ENCODE results near the gene C16orf46. TPM values are rescaled to one million over a fixed set of nuclear protein-coding genes. Genes with fewer than 3 reads are reported as not detected.

Gene C16orf46
- total and polyA plus RNA-seq, 2 of the 13 experiments (the other 11 are each of a cell fraction or from before 2014, with no cell fraction given) = 0.38 to 0.55 TPM

- no peak for TF ChIP-seq ZNF710 (CRISPR knock-in tag; IDR thresholded peaks at IDR 0.05; ENCODE audit: borderline replicate concordance)
- peak; percentile 49; the same call in 1 of the 2 replicates for TF ChIP-seq GABPB1 (CRISPR knock-in tag; IDR thresholded peaks at IDR 0.05)
- no peak for TF ChIP-seq SMARCE1 (IDR thresholded peaks at IDR 0.05; ENCODE audit: borderline replicate concordance)
- TF ChIP-seq ERF (CRISPR knock-in tag; IDR thresholded peaks at IDR 0.05) = no peak
- 0 out of 2 replicates have a peak, but pooled peaks have one; percentile 6 for TF ChIP-seq FOXA3 (CRISPR knock-in tag; IDR thresholded peaks at IDR 0.05)
- no peak for TF ChIP-seq REL (CRISPR knock-in tag; conservative IDR thresholded peaks at IDR 0.05)
- TF ChIP-seq ZNF597 (CRISPR knock-in tag; IDR thresholded peaks at IDR 0.05) = no peak
- TF ChIP-seq ZNF546 (CRISPR knock-in tag; conservative IDR thresholded peaks at IDR 0.05) = peak; percentile 64; the same call in 1 of the 2 replicates
- TF ChIP-seq SNAI1 (CRISPR knock-in tag; IDR thresholded peaks at IDR 0.05; ENCODE audit: borderline replicate concordance) = 0 out of 2 replicates have a peak, but pooled peaks have one; percentile 12
- no peak for TF ChIP-seq SMAD9 (CRISPR knock-in tag; IDR thresholded peaks at IDR 0.05)
- 0 out of 2 replicates have a peak, but pooled peaks have one; percentile 47 for TF ChIP-seq ZNF558 (CRISPR knock-in tag; IDR thresholded peaks at IDR 0.05; ENCODE audit: borderline replicate concordance)
- TF ChIP-seq GATAD1 (CRISPR knock-in tag; IDR thresholded peaks at IDR 0.05) = 0 out of 2 replicates have a peak, but pooled peaks have one; percentile 11
- TF ChIP-seq TGIF2 (CRISPR knock-in tag; IDR thresholded peaks at IDR 0.05) = 0 out of 2 replicates have a peak, but pooled peaks have one; percentile 14
- TF ChIP-seq ZFYVE20 (CRISPR knock-in tag; IDR thresholded peaks at IDR 0.05; ENCODE audit: borderline replicate concordance, low read depth) = no peak
- no peak for TF ChIP-seq E2F1 (CRISPR knock-in tag; IDR thresholded peaks at IDR 0.05)
- peak; percentile 8 for TF ChIP-seq SKI (IDR thresholded peaks at IDR 0.05; ENCODE audit: partially characterized antibody)
- peak; percentile 56; the same call in 1 of the 2 replicates for TF ChIP-seq KMT2A (CRISPR knock-in tag; IDR thresholded peaks at IDR 0.05)
- TF ChIP-seq CC2D1A (CRISPR knock-in tag; IDR thresholded peaks at IDR 0.05) = no peak
- TF ChIP-seq ZSCAN29 (CRISPR knock-in tag; conservative IDR thresholded peaks at IDR 0.05) = no peak
- TF ChIP-seq MXD3 (CRISPR knock-in tag; IDR thresholded peaks at IDR 0.05) = peak; percentile 55; the same call in 1 of the 2 replicates
- TF ChIP-seq NFKBIZ (CRISPR knock-in tag; IDR thresholded peaks at IDR 0.05) = no peak
- TF ChIP-seq EZH2 (conservative IDR thresholded peaks at IDR 0.05; ENCODE audit: low read depth, low read length) = no peak
- TF ChIP-seq FOXK1 (CRISPR knock-in tag; IDR thresholded peaks at IDR 0.05; ENCODE audit: borderline replicate concordance, low read depth) = no peak; the same call in 1 of the 2 replicates
Measured at GRCh38 chr16:81035975-81036750, 40.9 kb downstream of the C16orf46 start (continued).

All from HepG2 (cell line).